GM12878 (cell line): ENCODE results near the gene PRH2. TPM values are rescaled to one million over a fixed set of nuclear protein-coding genes. Genes with fewer than 3 reads are reported as not detected.

Experiments used
- ATAC-seq: fragments of 200-7000 bp; cut with Tn5 transposase; 3 replicates; pipeline ENCODE4 v1.9.1; 2020; ENCODE audit warnings: mild to moderate bottlenecking, moderate library complexity
- Bru-seq: library from RNA; stranded (reverse); fragments of 400-500 nt; gene quantifications from one replicate; lab custom pipeline; 2021; lab: Mats Ljungman, UMichigan
- BruChase-seq, 2 experiments: library from RNA; stranded (reverse); fragments of 400-500 nt; gene quantifications; one replicate each; lab custom pipeline; 2021; lab: Mats Ljungman, UMichigan
- BruUV-seq: library from RNA; stranded (reverse); fragments of 400-500 nt; replicated peaks from 2 replicates; lab custom pipeline; 2021; lab: Mats Ljungman, UMichigan
- CTCF ChIA-PET: fragments of 300-600 bp; sonication (Branson Sonifier 250); formaldehyde crosslinking; extraction: SDS; loops from one replicate; lab custom pipeline; 2021; ENCODE audit warnings: inconsistent platforms; lab: Yijun Ruan, JAX
- POLR2A ChIA-PET: fragments of 350-600 bp; formaldehyde crosslinking; extraction: SDS; loops from one replicate; lab custom pipeline; 2021; ENCODE audit warnings: inconsistent platforms; lab: Charles Lee
- RAD21 ChIA-PET: fragments of 300-600 bp; sonication (Branson Sonifier 250); formaldehyde crosslinking; loops from one replicate; lab custom pipeline; 2023; ENCODE audit warnings: antibody characterized with exemption; ENCODE audit not compliant: unreplicated experiment; lab: Charles Lee
- SMC1A ChIA-PET: fragments of 300-600 bp; sonication (Branson Sonifier 250); formaldehyde crosslinking; loops from one replicate; lab custom pipeline; 2023; ENCODE audit not compliant: unreplicated experiment, uncharacterized antibody; lab: Charles Lee
- DNase-seq: peaks from one replicate; pipeline ENCODE4 v3.0.0-alpha.2; 2011; ENCODE audit warnings: low read depth, low spot score
- FAIRE-seq: peaks from 3 replicates; lab custom pipeline; 2011; peaks lifted over from hg19 to GRCh38; lab: Jason Lieb, UNC
- H2AFZ ChIP-seq: 2 replicates; pipeline ENCODE4 v1.6.0; 2011; ENCODE audit warnings: low read depth, low read length, control low read depth; ENCODE audit not compliant: control insufficient read depth
- H3K27ac ChIP-seq: 2 replicates; pipeline ENCODE4 v1.5.1; 2011; ENCODE audit warnings: control low read depth; ENCODE audit not compliant: control insufficient read depth, insufficient read depth
- H3K27me3 ChIP-seq, 2 experiments: replicated peaks in 1 of 2; 2 replicates each; pipeline versions ENCODE4 v1.6.0 to v1.6.1; 2011; ENCODE audit warnings: low read length in 1 of 2; ENCODE audit not compliant: control insufficient read depth in 2 of 2, insufficient read depth in 2 of 2
- H3K36me3 ChIP-seq, 2 experiments: 2 replicates each; pipeline ENCODE4 v1.5.1; 2011; ENCODE audit warnings: low read length in 1 of 2; ENCODE audit not compliant: control insufficient read depth in 2 of 2, insufficient read depth in 2 of 2
- H3K4me1 ChIP-seq: 2 replicates; pipeline ENCODE4 v1.6.1; 2011; ENCODE audit warnings: mild to moderate bottlenecking, low read length, moderate library complexity, mixed read lengths; ENCODE audit not compliant: control insufficient read depth, insufficient read depth
- H3K4me2 ChIP-seq: 2 replicates; pipeline ENCODE4 v1.6.0; 2011; ENCODE audit warnings: control low read depth; ENCODE audit not compliant: control insufficient read depth, insufficient read depth
- H3K4me3 ChIP-seq: fragments of 200-600 bp; sonication (generic); 2 replicates; pipeline ENCODE4 v1.5.1; 2016
- H3K79me2 ChIP-seq: 2 replicates; pipeline ENCODE4 v1.6.0; 2011; ENCODE audit warnings: low read length; ENCODE audit not compliant: control insufficient read depth, insufficient read depth
- H3K9ac ChIP-seq: 2 replicates; pipeline ENCODE4 v1.8.0; 2011; ENCODE audit warnings: low read length, control low read depth, mixed read lengths; ENCODE audit not compliant: control insufficient read depth, insufficient read depth
- H3K9me3 ChIP-seq: replicated peaks from 3 replicates; pipeline ENCODE4 v1.5.1; 2011; ENCODE audit warnings: mild to moderate bottlenecking, low read length; ENCODE audit not compliant: control insufficient read depth, insufficient read depth
- H4K20me1 ChIP-seq: 2 replicates; pipeline ENCODE4 v1.6.0; 2011; ENCODE audit not compliant: control insufficient read depth, insufficient read depth
- EP300 ChIP-seq, 2 experiments: fragments of 150-350 bp in 1 of 2; IDR thresholded peaks; 2 replicates each; pipeline ENCODE4 v1.6.1; 2011 to 2012; ENCODE audit warnings: low read depth in 2 of 2, low read length in 2 of 2, borderline replicate concordance in 1 of 2, improper control_type of control experiment in 1 of 2, inconsistent platforms in 1 of 2; ENCODE audit not compliant: control insufficient read depth in 1 of 2
- ETV6 ChIP-seq, 2 experiments: fragments of 450-650 bp in 1 of 2; IDR thresholded peaks in 1 of 2; conservative IDR thresholded peaks in 1 of 2; 2 replicates each; pipeline ENCODE4 v1.6.1; 2014; ENCODE audit warnings: antibody characterized with exemption in 1 of 2, borderline replicate concordance in 1 of 2, low read depth in 1 of 2, mild to moderate bottlenecking in 1 of 2, moderate library complexity in 1 of 2
- FOS ChIP-seq: IDR thresholded peaks from 3 replicates; pipeline ENCODE4 v1.6.1; 2011; ENCODE audit warnings: borderline replicate concordance; ENCODE audit not compliant: insufficient read length; ENCODE audit errors: extremely low read depth
- FOXM1 ChIP-seq: IDR thresholded peaks from 2 replicates; pipeline ENCODE4 v1.6.1; 2012; ENCODE audit warnings: low read depth, mild to moderate bottlenecking, inconsistent platforms, low read length, moderate library complexity
- GABPA ChIP-seq: IDR thresholded peaks from 2 replicates; pipeline ENCODE4 v1.6.1; 2014; ENCODE audit warnings: antibody characterized with exemption, low read depth, mild to moderate bottlenecking, inconsistent platforms
- GATAD2B ChIP-seq: fragments of 450-650 bp; conservative IDR thresholded peaks from 2 replicates; pipeline ENCODE4 v1.6.1; 2017; ENCODE audit warnings: low read depth, mild to moderate bottlenecking, moderate library complexity
- HCFC1 ChIP-seq: fragments of 150-350 bp; IDR thresholded peaks from 2 replicates; pipeline ENCODE4 v1.6.1; 2014; ENCODE audit warnings: low read length
- IKZF1 ChIP-seq: fragments of 450-650 bp; conservative IDR thresholded peaks from 2 replicates; pipeline ENCODE4 v1.6.1; 2017; ENCODE audit warnings: antibody characterized with exemption, mild to moderate bottlenecking
- LARP7 ChIP-seq: fragments of 450-650 bp; IDR thresholded peaks from 2 replicates; pipeline ENCODE4 v1.6.1; 2017; ENCODE audit warnings: mild to moderate bottlenecking
- MYB ChIP-seq: fragments of 150-350 bp; IDR thresholded peaks from 2 replicates; pipeline ENCODE4 v1.6.1; 2014; ENCODE audit warnings: mild to moderate bottlenecking, low read depth, low read length, borderline replicate concordance
- PAX5 ChIP-seq: IDR thresholded peaks from 2 replicates; pipeline ENCODE4 v1.6.1; 2011; ENCODE audit warnings: low read depth, low read length, borderline replicate concordance
- RAD21 ChIP-seq: IDR thresholded peaks from 2 replicates; pipeline ENCODE4 v1.6.1; 2011; ENCODE audit warnings: mild to moderate bottlenecking, low read depth, low read length, moderate library complexity; ENCODE audit not compliant: insufficient read depth
- RAD51 ChIP-seq: fragments of 450-650 bp; IDR thresholded peaks from 2 replicates; pipeline ENCODE4 v1.6.1; 2016; ENCODE audit warnings: moderate library complexity, mild to moderate bottlenecking, inconsistent platforms
- RCOR1 ChIP-seq: conservative IDR thresholded peaks from 2 replicates; pipeline ENCODE4 v1.6.1; 2012; ENCODE audit warnings: low read depth, low read length, improper control_type of control experiment
- SIX5 ChIP-seq: IDR thresholded peaks from 2 replicates; pipeline ENCODE4 v1.6.1; 2011; ENCODE audit warnings: mild to moderate bottlenecking, low read depth, low read length, moderate library complexity; ENCODE audit not compliant: severe bottlenecking
- ZNF384 ChIP-seq: IDR thresholded peaks from 2 replicates; pipeline ENCODE4 v1.6.1; 2012; ENCODE audit warnings: low read depth, mild to moderate bottlenecking, low read length, improper control_type of control experiment, borderline replicate concordance
- ZNF622 ChIP-seq: fragments of 450-650 bp; IDR thresholded peaks from 2 replicates; pipeline ENCODE4 v1.6.1; 2017; ENCODE audit warnings: mild to moderate bottlenecking, inconsistent platforms
- WGBS: methylation state at CpG from one replicate; pipeline ENCODE4 v1.1.6; 2016; ENCODE audit warnings: low lambda C conversion rate; ENCODE audit not compliant: insufficient replicate concordance, insufficient coverage; ENCODE audit errors: missing lambda C conversion rate; 5-methylcytosine and 5-hydroxymethylcytosine counted together
- in situ Hi-C: fragments of 300-500 bp; cut with MboI; formaldehyde crosslinking; loops from 9 replicates; pipeline ENCODE4 v1.14.3; 2018; ENCODE audit warnings: mixed read lengths
- intact Hi-C: fragments of 100-400 bp; cut with micrococcal nuclease; formaldehyde crosslinking; loops from one replicate; pipeline ENCODE4 v1.14.2; 2022; ENCODE audit not compliant: unreplicated experiment
- long read RNA-seq, 2 experiments: library from polyadenylated mRNA; unstranded; transcript quantifications; one replicate each; pipeline ENCODE4 v2.0.0, GENCODE V29; 2019 to 2020
- polyA minus RNA-seq, 3 experiments: library from RNA; depleted of rRNA, polyadenylated mRNA; stranded (reverse); fragments of >200 nt; gene quantifications; 2 replicates each; pipeline ENCODE4 v1.2.3, GENCODE V29; 2011
- polyA plus RNA-seq, 11 experiments: library from polyadenylated mRNA; depleted of rRNA in 4 of 11; unstranded in 6 of 11; stranded (reverse) in 5 of 11; fragments of >200 nt; fragmentation: Nextera tagmentation in 4 of 11; fragmentation: Illumina TruSeq in 1 of 11; extraction: Ambion mirVana in 4 of 11; extraction: Trizol in 1 of 11; gene quantifications; 1 replicate in 1 of 11; 2 replicates in 10 of 11; pipeline versions ENCODE4 v1.2.1 to v1.2.3, GENCODE V29; 2011 to 2016; ENCODE audit warnings: inconsistent platforms in 2 of 11, missing spikeins in 2 of 11, low read depth in 1 of 11
- total RNA-seq, 4 experiments: library from RNA; depleted of rRNA in 3 of 4; stranded (reverse); fragments of >200 nt in 3 of 4; fragmentation: Illumina TruSeq in 1 of 4; extraction: Trizol in 1 of 4; gene quantifications; 2 replicates each; pipeline versions ENCODE4 v1.2.1 to v1.2.3, GENCODE V29; 2013 to 2021
- TF ChIP-seq, protein P1 (sequence below): fragments of 450-650 bp; IDR thresholded peaks from 2 replicates; pipeline ENCODE4 v1.6.1; 2016; ENCODE audit warnings: mild to moderate bottlenecking

Gene PRH2
- total RNA-seq (2013; cell fraction: nucleolus; rRNA removed): not detected in 2 replicates
- total RNA-seq (2014; rRNA removed): not detected in 2 replicates
- not detected in 2 replicates for total RNA-seq (2014; rRNA removed; fragmentation: Illumina TruSeq; extraction: Trizol)
- total RNA-seq (2021): not detected in 2 replicates
- not detected for polyA plus RNA-seq (2011; ENCODE audit: low read depth)
- polyA plus RNA-seq (2011; rRNA removed): 0.14 TPM in 1 of 2 replicates, not detected in the other
- not detected in 2 replicates for polyA plus RNA-seq (2011; cell fraction: cytosol; rRNA removed)
- not detected in 2 replicates for polyA plus RNA-seq (2011; cell fraction: nucleus; rRNA removed)
- not detected in 2 replicates for polyA plus RNA-seq (2012)
- not detected in 2 replicates for polyA plus RNA-seq (2014; fragmentation: Illumina TruSeq; extraction: Trizol)
- polyA plus RNA-seq (2014; fragmentation: Nextera tagmentation; extraction: Ambion mirVana): not detected
- polyA plus RNA-seq (2014; rRNA removed): not detected in 2 replicates
- under 1 TPM in 1 of 2 experiments, not detected in 1; 0.50 TPM for polyA plus RNA-seq (2016; fragmentation: Nextera tagmentation; extraction: Ambion mirVana)
- not detected in 2 replicates for polyA minus RNA-seq (2011; rRNA and poly(A)+ RNA removed)
- polyA minus RNA-seq (2011; cell fraction: cytosol; rRNA and poly(A)+ RNA removed): not detected in 2 replicates
- 0.96 TPM in 1 of 2 replicates, not detected in the other for polyA minus RNA-seq (2011; cell fraction: nucleus; rRNA and poly(A)+ RNA removed)
- not detected for Bru-seq, nascent RNA
- BruChase-seq, experiment 1, labeled RNA remaining after a 6-hour chase: not detected
- BruChase-seq, experiment 2, labeled RNA remaining after a 2-hour chase: not detected
- long read RNA-seq, experiment 1: 0 reads
- long read RNA-seq, experiment 2: 0 reads

DNA sequence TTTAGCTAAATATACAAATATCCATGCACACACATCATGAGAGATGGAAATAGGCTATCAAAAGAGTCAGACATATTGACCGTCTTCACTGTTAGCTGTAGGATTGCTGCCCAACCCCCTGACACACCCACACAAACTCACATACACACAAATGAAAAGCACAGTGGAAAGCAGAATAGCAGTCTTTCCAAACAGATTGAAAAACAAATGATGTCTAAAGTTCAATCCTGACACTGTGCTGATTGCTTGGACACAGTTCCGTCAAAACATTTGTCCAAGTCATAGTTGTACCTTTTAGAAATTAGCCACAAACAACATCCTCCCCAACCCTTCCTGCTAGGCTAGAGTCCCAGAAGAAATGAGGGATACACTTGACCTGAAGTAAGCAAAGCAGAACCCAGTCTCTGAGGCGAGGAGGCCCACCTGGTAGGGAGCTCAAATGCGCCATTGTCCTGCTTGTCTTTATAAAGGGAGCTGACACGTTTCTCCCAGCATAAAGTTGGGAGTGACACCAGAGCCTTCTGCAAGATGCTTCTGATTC is at the start of gene PRH2:
TSS of gene PRH2 (plus strand) at position 491 of the 541 bp plus-strand sequence. CDS start at position 529, 38 bp downstream.
- 68% methylated on average over 5 of the region's 5 CpGs for WGBS
- TF ChIP-seq RAD51 (no peak), IKZF1 (no peak), FOXM1 (no peak), EP300 (IDR thresholded peaks at IDR 0.05; ENCODE audit: borderline replicate concordance in 1 of 2, control insufficient read depth in 1 of 2, low read depth in 2 of 2, low read length in 2 of 2) (no peak), RAD21 (no peak), RCOR1 (no peak), GABPA (no peak), SIX5 (no peak), HCFC1 (no peak), GATAD2B (no peak), MYB (no peak), ZNF384 (no peak), LARP7 (no peak), FOS (no peak), PAX5 (no peak), ETV6 (conservative IDR thresholded peaks at IDR 0.05 in 1 of 2, IDR thresholded peaks at IDR 0.05 in 1 of 2; ENCODE audit: borderline replicate concordance in 1 of 2, low read depth in 1 of 2) (no peak), ZNF622 (no peak)
- TF ChIP-seq, protein P1, sequence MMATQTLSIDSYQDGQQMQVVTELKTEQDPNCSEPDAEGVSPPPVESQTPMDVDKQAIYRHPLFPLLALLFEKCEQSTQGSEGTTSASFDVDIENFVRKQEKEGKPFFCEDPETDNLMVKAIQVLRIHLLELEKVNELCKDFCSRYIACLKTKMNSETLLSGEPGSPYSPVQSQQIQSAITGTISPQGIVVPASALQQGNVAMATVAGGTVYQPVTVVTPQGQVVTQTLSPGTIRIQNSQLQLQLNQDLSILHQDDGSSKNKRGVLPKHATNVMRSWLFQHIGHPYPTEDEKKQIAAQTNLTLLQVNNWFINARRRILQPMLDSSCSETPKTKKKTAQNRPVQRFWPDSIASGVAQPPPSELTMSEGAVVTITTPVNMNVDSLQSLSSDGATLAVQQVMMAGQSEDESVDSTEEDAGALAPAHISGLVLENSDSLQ: no peak
- ATAC-seq: no peak
- no peak for DNase-seq
- intact Hi-C loops (no loop called here), in situ Hi-C loops (no loop called here)
- Histone ChIP-seq H3K79me2 (no peaks in the 10 kb centered on the region), H3K4me1 (no peaks in the 10 kb centered on the region), H3K4me3 (no peak within 1 kb of the TSS), H3K36me3 (no peaks in the 10 kb centered on the region), H3K4me2 (no peak within 1 kb of the TSS), H4K20me1 (no peaks in the 10 kb centered on the region), H3K27me3 (no peaks in the 10 kb centered on the region), H2AFZ (no peak within 1 kb of the TSS), H3K9me3 (no peaks in the 10 kb centered on the region), H3K9ac (no peak within 1 kb of the TSS), H3K27ac (no peak within 1 kb of the TSS)
- CTCF ChIA-PET: no interaction called here
- BruUV-seq: no TSS peak
- POLR2A ChIA-PET: no interaction called here
- SMC1A ChIA-PET: no interaction called here
- no peak for FAIRE-seq
- RAD21 ChIA-PET: no interaction called here
